Effector memory CD4-positive, alpha-beta T cell (primary cell): ENCODE results near the gene TRIP13.
A peak's percentile ranks its signal among the peaks of the same experiment; 100 is the strongest.

Experiments used
- DNase-seq, 3 donors: peaks; one replicate each; pipeline ENCODE4 v3.0.0-alpha.2; 2020
- H3K27ac ChIP-seq: 2 replicates; pipeline ENCODE4 v1.7.0; 2013; ENCODE audit warnings: mild to moderate bottlenecking, low read length, moderate library complexity; ENCODE audit not compliant: insufficient read depth, poor library complexity, severe bottlenecking
- H3K27me3 ChIP-seq: replicated peaks from 2 replicates; pipeline ENCODE4 v1.7.0; 2013; ENCODE audit warnings: mild to moderate bottlenecking, low read length; ENCODE audit not compliant: insufficient read depth, control insufficient read depth, poor library complexity, severe bottlenecking
- H3K36me3 ChIP-seq: 2 replicates; pipeline ENCODE4 v1.7.0; 2013; ENCODE audit warnings: mild to moderate bottlenecking, low read length, moderate library complexity; ENCODE audit not compliant: control insufficient read depth, insufficient read depth
- H3K4me1 ChIP-seq: 2 replicates; pipeline ENCODE4 v1.7.0; 2013; ENCODE audit warnings: low read length, mild to moderate bottlenecking; ENCODE audit not compliant: control insufficient read depth, insufficient read depth, poor library complexity, severe bottlenecking
- H3K4me3 ChIP-seq: 2 replicates; pipeline ENCODE4 v1.7.0; 2013; ENCODE audit warnings: low read length, low read depth, mild to moderate bottlenecking; ENCODE audit not compliant: insufficient read depth, poor library complexity, severe bottlenecking
- H3K9me3 ChIP-seq: 2 replicates; pipeline ENCODE4 v1.7.0; 2013; ENCODE audit warnings: mild to moderate bottlenecking, low read length, moderate library complexity; ENCODE audit not compliant: control insufficient read depth

The TRIP13 gene

GRCh38 chr5:891117-891836 is 1.4 kb upstream of the TRIP13 start:
- no peaks in the 10 kb centered on the region for H3K9me3 ChIP-seq
- peak overlapping the region; percentile 90 for H3K27ac ChIP-seq
- peaks cover 20% of the 10 kb centered on the region for H3K4me1 ChIP-seq
- H3K36me3 ChIP-seq: peaks cover 31% of the 10 kb centered on the region
- no peak for DNase-seq
- H3K27me3 ChIP-seq: no peaks in the 10 kb centered on the region
- H3K4me3 ChIP-seq: peak overlapping the region; percentile 82

GRCh38 chr5:891837-892393 is 769 bp upstream of the TRIP13 start:
- Histone ChIP-seq H3K4me3 (peak overlapping the region; percentile 82), H3K27ac (peak overlapping the region; percentile 90), H3K4me1 (peaks cover 20% of the 10 kb centered on the region), H3K36me3 (peaks cover 24% of the 10 kb centered on the region), H3K9me3 (no peaks in the 10 kb centered on the region), H3K27me3 (no peaks in the 10 kb centered on the region)
- no peak for DNase-seq

- Histone ChIP-seq H3K4me3 (peak overlapping the region; percentile 45), H3K36me3 (peaks cover 17% of the 10 kb centered on the region), H3K27me3 (no peaks in the 10 kb centered on the region), H3K27ac (no peak overlapping the region), H3K9me3 (no peaks in the 10 kb centered on the region), H3K4me1 (peaks cover 20% of the 10 kb centered on the region)
- DNase-seq: no peak
Measured at GRCh38 chr5:893137-893506, 438 bp downstream of the TRIP13 start.

GRCh38 chr5:893711-894110 is 1.0 kb downstream of the TRIP13 start:
- no peak overlapping the region for H3K4me3 ChIP-seq
- H3K27me3 ChIP-seq: no peaks in the 10 kb centered on the region
- H3K4me1 ChIP-seq: peaks cover 20% of the 10 kb centered on the region
- H3K9me3 ChIP-seq: no peaks in the 10 kb centered on the region
- no peak for DNase-seq
- H3K36me3 ChIP-seq: peaks cover 12% of the 10 kb centered on the region
- no peak overlapping the region for H3K27ac ChIP-seq

- Histone ChIP-seq H3K36me3 (no peaks in the 10 kb centered on the region), H3K27me3 (no peaks in the 10 kb centered on the region), H3K4me1 (no peaks in the 10 kb centered on the region), H3K9me3 (no peaks in the 10 kb centered on the region), H3K4me3 (no peak overlapping the region), H3K27ac (no peak overlapping the region)
- no peak for DNase-seq
Measured at GRCh38 chr5:900781-901180, 8.1 kb downstream of the TRIP13 start.

GRCh38 chr5:902129-902916 is 9.6 kb downstream of the TRIP13 start:
- DNase-seq: no peak
- no peak overlapping the region for H3K4me3 ChIP-seq
- no peak overlapping the region for H3K27ac ChIP-seq
- no peaks in the 10 kb centered on the region for H3K27me3 ChIP-seq
- no peaks in the 10 kb centered on the region for H3K36me3 ChIP-seq
- no peaks in the 10 kb centered on the region for H3K4me1 ChIP-seq
- H3K9me3 ChIP-seq: no peaks in the 10 kb centered on the region

GRCh38 chr5:903756-904096 is 11.0 kb downstream of the TRIP13 start:
- no peaks in the 10 kb centered on the region for H3K9me3 ChIP-seq
- H3K27ac ChIP-seq: no peak overlapping the region
- H3K27me3 ChIP-seq: no peaks in the 10 kb centered on the region
- no peak overlapping the region for H3K4me3 ChIP-seq
- no peaks in the 10 kb centered on the region for H3K36me3 ChIP-seq
- DNase-seq: no peak
- H3K4me1 ChIP-seq: no peaks in the 10 kb centered on the region

GRCh38 chr5:905139-905642 is 12.5 kb downstream of the TRIP13 start:
- Histone ChIP-seq H3K4me1 (no peaks in the 10 kb centered on the region), H3K27me3 (no peaks in the 10 kb centered on the region), H3K4me3 (no peak overlapping the region), H3K9me3 (no peaks in the 10 kb centered on the region), H3K36me3 (no peaks in the 10 kb centered on the region), H3K27ac (no peak overlapping the region)
- no peak for DNase-seq

- H3K36me3 ChIP-seq: no peaks in the 10 kb centered on the region
- no peaks in the 10 kb centered on the region for H3K9me3 ChIP-seq
- H3K4me1 ChIP-seq: no peaks in the 10 kb centered on the region
- no peak overlapping the region for H3K4me3 ChIP-seq
- no peaks in the 10 kb centered on the region for H3K27me3 ChIP-seq
- no peak overlapping the region for H3K27ac ChIP-seq
- no peak for DNase-seq
Measured at GRCh38 chr5:907366-907910, 14.8 kb downstream of the TRIP13 start.

- H3K9me3 ChIP-seq: no peaks in the 10 kb centered on the region
- H3K4me1 ChIP-seq: no peaks in the 10 kb centered on the region
- H3K4me3 ChIP-seq: no peak overlapping the region
- H3K27ac ChIP-seq: no peak overlapping the region
- H3K27me3 ChIP-seq: no peaks in the 10 kb centered on the region
- no peak for DNase-seq
- H3K36me3 ChIP-seq: no peaks in the 10 kb centered on the region
Measured at GRCh38 chr5:908172-908571, 15.5 kb downstream of the TRIP13 start.
